ENCODE data around the gene SARS1. TPM values are rescaled to one million over a fixed set of nuclear protein-coding genes. Genes with fewer than 3 reads are reported as not detected.

Gene SARS1
- total RNA-seq, 1 donor from 2014 or later, result 555 TPM

- Mint-ChIP-seq H3K36me3 (ENCODE audit: unreplicated experiment) (no peaks in the 10 kb centered on the region), H3K27ac (ENCODE audit: unreplicated experiment) (peak overlapping the region; percentile 48), H3K4me3 (ENCODE audit: unreplicated experiment) (peak overlapping the region; percentile 97), H3K9me3 (ENCODE audit: unreplicated experiment) (peaks cover 22% of the 10 kb centered on the region), H3K27me3 (ENCODE audit: unreplicated experiment) (peaks cover 21% of the 10 kb centered on the region), H3K4me1 (ENCODE audit: low read depth, unreplicated experiment) (peaks cover 49% of the 10 kb centered on the region)
- no peak for DNase-seq
- no peak for TF ChIP-seq CTCF (IDR thresholded peaks at IDR 0.05; ENCODE audit: partially characterized antibody, unreplicated experiment)
These were observed 44.1 kb downstream of the SARS1 start for GRCh38 chr1:109257682-109258421.

- Mint-ChIP-seq H3K27ac (ENCODE audit: unreplicated experiment) (peak overlapping the region; percentile 95), H3K4me3 (ENCODE audit: unreplicated experiment) (no peak overlapping the region), H3K36me3 (ENCODE audit: unreplicated experiment) (no peaks in the 10 kb centered on the region), H3K9me3 (ENCODE audit: unreplicated experiment) (peaks cover 22% of the 10 kb centered on the region), H3K4me1 (ENCODE audit: low read depth, unreplicated experiment) (peaks cover 43% of the 10 kb centered on the region), H3K27me3 (ENCODE audit: unreplicated experiment) (peaks cover 21% of the 10 kb centered on the region)
- no peak for DNase-seq
- TF ChIP-seq CTCF (IDR thresholded peaks at IDR 0.05; ENCODE audit: partially characterized antibody, unreplicated experiment), result no peak
These were observed 45.1 kb downstream of the SARS1 start for GRCh38 chr1:109258481-109259466.

GRCh38 chr1:109259674-109260557 is 46.2 kb downstream of the SARS1 start:
- H3K9me3 Mint-ChIP-seq (ENCODE audit: unreplicated experiment), result peaks cover 19% of the 10 kb centered on the region

GRCh38 chr1:109261006-109261405 is 47.3 kb downstream of the SARS1 start:
- no peak for DNase-seq
- Mint-ChIP-seq H3K9me3 (ENCODE audit: unreplicated experiment) (peaks cover 9% of the 10 kb centered on the region), H3K27ac (ENCODE audit: unreplicated experiment) (no peak overlapping the region), H3K27me3 (ENCODE audit: unreplicated experiment) (peaks cover 9% of the 10 kb centered on the region), H3K4me3 (ENCODE audit: unreplicated experiment) (no peak overlapping the region), H3K36me3 (ENCODE audit: unreplicated experiment) (no peaks in the 10 kb centered on the region), H3K4me1 (ENCODE audit: low read depth, unreplicated experiment) (peaks cover 28% of the 10 kb centered on the region)
- no peak for TF ChIP-seq CTCF (IDR thresholded peaks at IDR 0.05; ENCODE audit: partially characterized antibody, unreplicated experiment)

More at GRCh38 chr1:109259674-109260557, 46.2 kb downstream of the SARS1 start:
- Mint-ChIP-seq H3K4me3 (ENCODE audit: unreplicated experiment) (peak overlapping the region; percentile 72), H3K4me1 (ENCODE audit: low read depth, unreplicated experiment) (peaks cover 39% of the 10 kb centered on the region), H3K27ac (ENCODE audit: unreplicated experiment) (peak overlapping the region; percentile 95), H3K27me3 (ENCODE audit: unreplicated experiment) (peaks cover 17% of the 10 kb centered on the region), H3K36me3 (ENCODE audit: unreplicated experiment) (no peaks in the 10 kb centered on the region)
- no peak for TF ChIP-seq CTCF (IDR thresholded peaks at IDR 0.05; ENCODE audit: partially characterized antibody, unreplicated experiment)
- no peak for DNase-seq
